ENCODE measurements around the gene HIPK3.
"Not testable (repeated sequence)": the region's sequence is repeated elsewhere in the genome, so short reads cannot be mapped to it uniquely, and the experiment has no call there.

- TF ChIP-seq POLR2AphosphoS5, POLR2A, EP300 (IDR thresholded peaks at IDR 0.05): not testable (repeated sequence)
- TF ChIP-seq, protein P1, sequence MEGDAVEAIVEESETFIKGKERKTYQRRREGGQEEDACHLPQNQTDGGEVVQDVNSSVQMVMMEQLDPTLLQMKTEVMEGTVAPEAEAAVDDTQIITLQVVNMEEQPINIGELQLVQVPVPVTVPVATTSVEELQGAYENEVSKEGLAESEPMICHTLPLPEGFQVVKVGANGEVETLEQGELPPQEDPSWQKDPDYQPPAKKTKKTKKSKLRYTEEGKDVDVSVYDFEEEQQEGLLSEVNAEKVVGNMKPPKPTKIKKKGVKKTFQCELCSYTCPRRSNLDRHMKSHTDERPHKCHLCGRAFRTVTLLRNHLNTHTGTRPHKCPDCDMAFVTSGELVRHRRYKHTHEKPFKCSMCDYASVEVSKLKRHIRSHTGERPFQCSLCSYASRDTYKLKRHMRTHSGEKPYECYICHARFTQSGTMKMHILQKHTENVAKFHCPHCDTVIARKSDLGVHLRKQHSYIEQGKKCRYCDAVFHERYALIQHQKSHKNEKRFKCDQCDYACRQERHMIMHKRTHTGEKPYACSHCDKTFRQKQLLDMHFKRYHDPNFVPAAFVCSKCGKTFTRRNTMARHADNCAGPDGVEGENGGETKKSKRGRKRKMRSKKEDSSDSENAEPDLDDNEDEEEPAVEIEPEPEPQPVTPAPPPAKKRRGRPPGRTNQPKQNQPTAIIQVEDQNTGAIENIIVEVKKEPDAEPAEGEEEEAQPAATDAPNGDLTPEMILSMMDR (IDR thresholded peaks at IDR 0.05): not testable (repeated sequence)
Observed at GRCh38 chr11:33368475-33368874, 111.3 kb downstream of the HIPK3 start.

Measured in sigmoid colon (tissue), 4 donors.